Spleen (tissue), 11 donors: ENCODE results near the gene NOP9. TPM values are rescaled to one million over a fixed set of nuclear protein-coding genes. Genes with fewer than 3 reads are reported as not detected.

Experiments used
- DNase-seq: peaks from one replicate; pipeline ENCODE4 v3.0.0-alpha.2; 2020
- H3K27ac ChIP-seq, 8 donors: fragments of 200-600 bp; sonication (generic) in 7 of 8; 1 replicate in 4 of 8; 2 replicates in 4 of 8; pipeline versions ENCODE4 v1.5.0 to v1.8.0; 2016 to 2021; ENCODE audit warnings: inconsistent platforms in 4 of 8, mild to moderate bottlenecking in 4 of 8, moderate library complexity in 1 of 8
- H3K27me3 ChIP-seq, 7 donors: fragments of 200-600 bp; sonication (generic) in 6 of 7; replicated peaks in 1 of 7; 1 replicate in 4 of 7; 2 replicates in 3 of 7; pipeline versions ENCODE4 v1.5.0 to v1.8.0; 2016 to 2021; ENCODE audit warnings: inconsistent platforms in 3 of 7, mild to moderate bottlenecking in 1 of 7
- H3K36me3 ChIP-seq, 6 donors: fragments of 200-600 bp; sonication (generic) in 5 of 6; 1 replicate in 4 of 6; 2 replicates in 2 of 6; pipeline versions ENCODE4 v1.5.0 to v1.8.0; 2016 to 2021; ENCODE audit warnings: inconsistent platforms in 2 of 6
- H3K4me1 ChIP-seq, 6 donors: fragments of 200-600 bp; sonication (generic) in 5 of 6; 1 replicate in 3 of 6; 2 replicates in 3 of 6; pipeline versions ENCODE4 v1.5.0 to v1.8.0; 2016 to 2021; ENCODE audit warnings: inconsistent platforms in 3 of 6
- H3K4me3 ChIP-seq, 8 donors: fragments of 200-600 bp; sonication (generic) in 7 of 8; 1 replicate in 4 of 8; 2 replicates in 4 of 8; pipeline versions ENCODE4 v1.5.0 to v1.8.0; 2016 to 2021; ENCODE audit warnings: inconsistent platforms in 4 of 8, mild to moderate bottlenecking in 4 of 8, moderate library complexity in 2 of 8
- H3K9me3 ChIP-seq, 8 donors: fragments of 200-600 bp; sonication (generic) in 7 of 8; 1 replicate in 4 of 8; 2 replicates in 4 of 8; pipeline versions ENCODE4 v1.5.0 to v1.8.0; 2016 to 2021; ENCODE audit warnings: inconsistent platforms in 4 of 8
- POLR2A ChIP-seq, 3 donors: fragments of 450-650 bp; IDR thresholded peaks; one replicate each; pipeline ENCODE4 v1.5.1; 2017; ENCODE audit warnings: antibody characterized with exemption in 3 of 3, mild to moderate bottlenecking in 1 of 3
- POLR2AphosphoS5 ChIP-seq, 3 donors: sonication (generic); formaldehyde crosslinking; IDR thresholded peaks; one replicate each; pipeline ENCODE4 v1.5.1; 2017; ENCODE audit warnings: antibody characterized with exemption in 3 of 3
- WGBS, 5 donors: extraction: QIAGEN DNeasy Blood & Tissue Kit in 3 of 5; methylation state at CpG; one replicate each; pipeline versions ENCODE4 v1.1.5 to v1.1.7; 2013 to 2018; 5-methylcytosine and 5-hydroxymethylcytosine counted together
- intact Hi-C: fragments of 100-400 bp; cut with DNase I; formaldehyde crosslinking; loops from one replicate; pipeline ENCODE4 v1.15.0; 2023; ENCODE audit warnings: low total_unique reads
- polyA plus RNA-seq, 3 donors: library from polyadenylated mRNA; stranded (reverse); fragments of 200-250 nt; gene quantifications; one replicate each; pipeline ENCODE4 v1.2.1, GENCODE V29; 2013
- total RNA-seq, 7 donors: library from RNA; depleted of rRNA in 3 of 7; stranded (reverse); fragments of >200 nt in 3 of 7; fragmentation: NEBNext Ultra II Directional in 4 of 7; extraction: Animal tissue kit (Norgen Biotek cat#: 25700) in 4 of 7; gene quantifications; one replicate each; pipeline versions ENCODE4 v1.1.0 to v1.2.1, GENCODE V29; 2016 to 2021
- TF ChIP-seq, protein P1 (sequence below), 11 experiments: fragments of 200-600 bp in 7 of 11; fragments of 450-650 bp in 4 of 11; sonication (generic) in 4 of 11; IDR thresholded peaks in 8 of 11; conservative IDR thresholded peaks in 3 of 11; 1 replicate in 7 of 11; 2 replicates in 4 of 11; pipeline versions ENCODE4 v1.4.0 to v1.8.0; 2016 to 2021; ENCODE audit warnings: antibody characterized with exemption in 11 of 11, inconsistent platforms in 4 of 11, mild to moderate bottlenecking in 1 of 11
- donor health status: healthy with polysubstance abuse.
- donor health status: DM: no; HTN: no; CAD: no; lungs with moderate emphysema.
- donor health status: DM: no; HTN: no; CAD: no.
- donor health status: Bipolar disorder and iron deficiency.
- donor health status: healthy.
- donor health status: DM: no; HTN: no; CAD: no.
- donor health status: DM: yes; HTN: yes; CAD: no.

NOP9 gene
- total and polyA plus RNA-seq, 10 donors, result 4.5 to 26.9 (median 18.9) TPM

GRCh38 chr14:24284501-24285035, 15.1 kb upstream of the NOP9 start:
- 80 to 89% (median 83%) methylated on average over 8 to 11 of the region's 11 CpGs for WGBS, 5 donors
- Histone ChIP-seq H3K4me1 (peaks cover under 1 to 44% (median 24%) of the 10 kb centered on the region in 6 donors), H3K9me3 (no peaks in the 10 kb centered on the region), H3K27me3 (no peaks in the 10 kb centered on the region), H3K4me3 (no peak overlapping the region), H3K36me3 (peaks cover 0 to 7% (median 5%) of the 10 kb centered on the region in 6 donors), H3K27ac (no peak overlapping the region)
- DNase-seq, result no peak
- intact Hi-C loops, result no loop called here
- no peak for TF ChIP-seq POLR2A (IDR thresholded peaks at IDR 0.05)
- TF ChIP-seq, protein P1, sequence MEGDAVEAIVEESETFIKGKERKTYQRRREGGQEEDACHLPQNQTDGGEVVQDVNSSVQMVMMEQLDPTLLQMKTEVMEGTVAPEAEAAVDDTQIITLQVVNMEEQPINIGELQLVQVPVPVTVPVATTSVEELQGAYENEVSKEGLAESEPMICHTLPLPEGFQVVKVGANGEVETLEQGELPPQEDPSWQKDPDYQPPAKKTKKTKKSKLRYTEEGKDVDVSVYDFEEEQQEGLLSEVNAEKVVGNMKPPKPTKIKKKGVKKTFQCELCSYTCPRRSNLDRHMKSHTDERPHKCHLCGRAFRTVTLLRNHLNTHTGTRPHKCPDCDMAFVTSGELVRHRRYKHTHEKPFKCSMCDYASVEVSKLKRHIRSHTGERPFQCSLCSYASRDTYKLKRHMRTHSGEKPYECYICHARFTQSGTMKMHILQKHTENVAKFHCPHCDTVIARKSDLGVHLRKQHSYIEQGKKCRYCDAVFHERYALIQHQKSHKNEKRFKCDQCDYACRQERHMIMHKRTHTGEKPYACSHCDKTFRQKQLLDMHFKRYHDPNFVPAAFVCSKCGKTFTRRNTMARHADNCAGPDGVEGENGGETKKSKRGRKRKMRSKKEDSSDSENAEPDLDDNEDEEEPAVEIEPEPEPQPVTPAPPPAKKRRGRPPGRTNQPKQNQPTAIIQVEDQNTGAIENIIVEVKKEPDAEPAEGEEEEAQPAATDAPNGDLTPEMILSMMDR (IDR thresholded peaks at IDR 0.05 in 8 of 11, conservative IDR thresholded peaks at IDR 0.05 in 3 of 11), result no peak
- TF ChIP-seq POLR2AphosphoS5 (IDR thresholded peaks at IDR 0.05), result no peak

DNA sequence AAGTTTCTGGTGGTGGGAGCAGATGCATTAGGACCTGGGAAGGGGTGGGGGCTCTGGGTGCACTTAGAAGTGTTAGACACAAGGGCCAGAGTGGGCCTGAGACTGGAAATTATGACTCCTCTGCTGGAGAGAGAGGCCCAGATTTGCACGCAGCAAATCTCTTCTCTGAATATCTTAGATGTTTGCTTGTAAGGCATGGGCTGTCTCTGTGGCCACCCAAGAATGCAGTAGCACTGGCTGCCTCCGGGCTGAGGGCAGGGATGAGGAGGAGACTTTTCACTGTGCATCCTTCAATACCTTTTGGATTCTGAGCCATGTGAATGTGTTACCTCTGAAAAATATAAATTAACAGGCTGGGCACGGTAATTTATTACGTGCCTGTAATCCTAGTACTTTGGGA, 14.3 kb upstream of the NOP9 start:
- H3K27ac ChIP-seq, result no peak overlapping the region
- H3K9me3 ChIP-seq, result no peaks in the 10 kb centered on the region
- peaks cover 3 to 44% (median 16%) of the 10 kb centered on the region in 6 donors for H3K4me1 ChIP-seq
- no peaks in the 10 kb centered on the region for H3K27me3 ChIP-seq
- intact Hi-C loops, result no loop called here
- peaks cover 0 to 15% (median 12%) of the 10 kb centered on the region in 6 donors for H3K36me3 ChIP-seq
- TF ChIP-seq POLR2AphosphoS5 (IDR thresholded peaks at IDR 0.05), result no peak
- TF ChIP-seq, protein P1 (IDR thresholded peaks at IDR 0.05 in 8 of 11, conservative IDR thresholded peaks at IDR 0.05 in 3 of 11), result no peak
- TF ChIP-seq POLR2A (IDR thresholded peaks at IDR 0.05), result no peak
- DNase-seq, result no peak
- WGBS, 5 donors, result 89 to 94% (median 91%) methylated on average over 4 of the region's 4 CpGs
- no peak overlapping the region for H3K4me3 ChIP-seq

GRCh38 chr14:24286996-24287395, 12.7 kb upstream of the NOP9 start:
- H3K36me3 ChIP-seq, result peaks cover 0 to 32% (median 29%) of the 10 kb centered on the region in 6 donors
- 88 to 97% (median 95%) methylated on average over 5 of the region's 5 CpGs for WGBS, 5 donors
- no peak for DNase-seq
- no peaks in the 10 kb centered on the region for H3K27me3 ChIP-seq
- H3K27ac ChIP-seq, result no peak overlapping the region
- H3K4me1 ChIP-seq, result peaks cover 0 to 28% (median 6%) of the 10 kb centered on the region in 6 donors
- intact Hi-C loops, result no loop called here
- TF ChIP-seq, protein P1 (IDR thresholded peaks at IDR 0.05 in 8 of 11, conservative IDR thresholded peaks at IDR 0.05 in 3 of 11), result no peak
- no peak for TF ChIP-seq POLR2A (IDR thresholded peaks at IDR 0.05)
- TF ChIP-seq POLR2AphosphoS5 (IDR thresholded peaks at IDR 0.05), result no peak
- no peak overlapping the region for H3K4me3 ChIP-seq
- no peaks in the 10 kb centered on the region for H3K9me3 ChIP-seq

DNA sequence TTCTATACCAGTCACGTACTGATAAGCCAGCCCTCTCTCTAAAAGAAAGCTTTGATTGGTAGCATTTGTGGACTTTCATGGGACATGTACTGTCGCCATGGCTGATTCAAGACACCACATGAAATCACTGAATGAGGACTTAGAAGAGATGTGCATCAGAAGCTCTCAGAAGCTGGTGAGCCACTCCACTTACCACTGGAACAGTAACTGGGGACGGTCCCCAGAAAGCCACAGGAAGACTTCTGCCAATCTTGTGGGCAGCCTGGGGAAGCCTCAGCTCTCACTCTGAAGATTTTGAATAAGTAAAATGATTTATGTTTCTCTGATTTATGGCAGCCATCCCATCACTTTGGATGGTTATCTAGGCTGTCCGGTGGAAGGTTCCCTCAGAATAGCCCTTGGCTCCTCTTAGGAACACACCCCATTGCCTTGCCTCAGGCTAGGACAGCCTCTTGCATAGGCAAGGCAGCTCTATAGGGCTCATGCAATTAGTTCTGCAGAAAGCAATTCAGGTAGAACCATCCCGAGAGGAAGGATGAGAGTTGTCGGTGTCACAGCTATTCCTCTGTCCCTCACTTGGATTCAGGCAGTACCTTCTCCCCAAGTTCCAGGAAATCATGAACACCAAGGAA, 9.9 kb upstream of the NOP9 start:
- no peaks in the 10 kb centered on the region for H3K27me3 ChIP-seq
- intact Hi-C loops, result no loop called here
- TF ChIP-seq, protein P1 (IDR thresholded peaks at IDR 0.05 in 8 of 11, conservative IDR thresholded peaks at IDR 0.05 in 3 of 11), result no peak
- TF ChIP-seq POLR2A (IDR thresholded peaks at IDR 0.05) (no peak), POLR2AphosphoS5 (IDR thresholded peaks at IDR 0.05) (no peak)
- H3K4me1 ChIP-seq, result peaks cover 0 to 13% (median 4%) of the 10 kb centered on the region in 6 donors
- no peaks in the 10 kb centered on the region for H3K9me3 ChIP-seq
- H3K36me3 ChIP-seq, result peaks cover 0 to 59% (median 44%) of the 10 kb centered on the region in 6 donors
- no peak overlapping the region for H3K4me3 ChIP-seq
- no peak for DNase-seq
- WGBS, 5 donors, result 50 to 75% (median 60%) methylated on average over 5 to 6 of the region's 6 CpGs
- H3K27ac ChIP-seq, result no peak overlapping the region
